Fibroblast of the aortic adventitia (primary cell): ENCODE measurements around the gene KATNAL1. TPM values are rescaled to one million over a fixed set of nuclear protein-coding genes. Genes with fewer than 3 reads are reported as not detected.

Experiments used
- DNase-seq: peaks from one replicate; pipeline ENCODE4 v3.0.0-alpha.2; 2010; ENCODE audit warnings: low read depth
- H3K4me3 ChIP-seq: 2 replicates; pipeline ENCODE4 v1.5.1; 2011; ENCODE audit warnings: low read depth, mild to moderate bottlenecking, control low read depth, low read length, moderate library complexity
- total RNA-seq: library from RNA; depleted of rRNA; stranded (reverse); fragments of >200 nt; gene quantifications from 2 replicates; pipeline ENCODE4 v1.2.3, GENCODE V29; 2012; ENCODE audit warnings: low replicate concordance
- TF ChIP-seq, protein P1 (sequence below): IDR thresholded peaks from 2 replicates; pipeline ENCODE4 v1.5.1; 2011; ENCODE audit warnings: mild to moderate bottlenecking, low read length, control low read depth, inconsistent platforms; ENCODE audit not compliant: insufficient read depth

Gene KATNAL1
- total RNA-seq, 1 donor, result 38.7 TPM

DNA sequence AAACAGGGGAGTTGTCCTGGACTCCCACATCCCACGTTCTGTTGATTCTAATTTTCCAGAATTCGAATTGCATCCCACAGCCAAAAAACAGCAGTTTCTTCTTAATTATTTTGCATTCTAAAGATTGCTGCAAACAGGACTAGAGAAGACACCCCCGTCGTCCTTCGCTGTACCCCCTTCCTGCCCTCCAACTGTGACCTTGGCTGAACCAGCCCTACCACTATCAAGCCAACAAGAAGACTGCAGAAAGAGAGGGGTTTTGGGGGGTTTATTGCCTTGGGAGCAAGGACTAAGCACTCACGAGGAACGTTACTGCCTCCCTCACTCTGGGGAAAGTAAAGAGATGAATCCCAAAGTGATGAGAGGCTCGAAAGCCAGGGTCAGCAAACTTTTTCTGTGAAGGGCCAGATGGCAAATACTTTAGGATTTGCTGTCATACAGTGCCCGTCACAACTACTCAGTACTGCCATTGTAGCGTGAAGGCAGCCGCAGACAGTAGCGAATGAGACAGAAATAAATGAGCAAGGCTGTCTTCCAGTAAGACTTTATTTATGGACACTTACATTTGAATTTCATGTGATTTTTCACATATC, 32.5 kb upstream of the KATNAL1 start:
- no peak overlapping the region for H3K4me3 ChIP-seq
- DNase-seq, result peak; percentile 40
- TF ChIP-seq, protein P1, sequence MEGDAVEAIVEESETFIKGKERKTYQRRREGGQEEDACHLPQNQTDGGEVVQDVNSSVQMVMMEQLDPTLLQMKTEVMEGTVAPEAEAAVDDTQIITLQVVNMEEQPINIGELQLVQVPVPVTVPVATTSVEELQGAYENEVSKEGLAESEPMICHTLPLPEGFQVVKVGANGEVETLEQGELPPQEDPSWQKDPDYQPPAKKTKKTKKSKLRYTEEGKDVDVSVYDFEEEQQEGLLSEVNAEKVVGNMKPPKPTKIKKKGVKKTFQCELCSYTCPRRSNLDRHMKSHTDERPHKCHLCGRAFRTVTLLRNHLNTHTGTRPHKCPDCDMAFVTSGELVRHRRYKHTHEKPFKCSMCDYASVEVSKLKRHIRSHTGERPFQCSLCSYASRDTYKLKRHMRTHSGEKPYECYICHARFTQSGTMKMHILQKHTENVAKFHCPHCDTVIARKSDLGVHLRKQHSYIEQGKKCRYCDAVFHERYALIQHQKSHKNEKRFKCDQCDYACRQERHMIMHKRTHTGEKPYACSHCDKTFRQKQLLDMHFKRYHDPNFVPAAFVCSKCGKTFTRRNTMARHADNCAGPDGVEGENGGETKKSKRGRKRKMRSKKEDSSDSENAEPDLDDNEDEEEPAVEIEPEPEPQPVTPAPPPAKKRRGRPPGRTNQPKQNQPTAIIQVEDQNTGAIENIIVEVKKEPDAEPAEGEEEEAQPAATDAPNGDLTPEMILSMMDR, result no peak

DNA sequence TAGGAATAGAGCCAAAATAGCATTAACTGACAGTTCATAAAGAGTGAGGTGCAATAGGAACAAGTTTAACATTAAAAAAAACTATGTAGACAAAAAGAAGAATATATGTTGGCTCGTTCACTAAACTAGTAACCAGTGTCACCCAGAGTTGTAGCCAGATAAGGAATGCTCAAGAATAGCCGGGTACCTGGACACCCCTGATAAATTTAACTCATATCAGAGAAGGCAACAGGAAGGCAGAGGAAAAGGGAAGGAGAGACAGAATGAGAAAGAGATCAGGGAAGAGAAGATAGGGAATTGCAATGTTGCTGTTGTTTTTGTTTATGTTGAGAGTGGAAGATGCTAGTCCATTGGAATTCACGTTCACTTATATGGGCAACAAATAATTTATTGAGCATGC, 31.6 kb upstream of the KATNAL1 start:
- H3K4me3 ChIP-seq, result no peak overlapping the region
- TF ChIP-seq, protein P1, result no peak
- DNase-seq, result no peak

DNA sequence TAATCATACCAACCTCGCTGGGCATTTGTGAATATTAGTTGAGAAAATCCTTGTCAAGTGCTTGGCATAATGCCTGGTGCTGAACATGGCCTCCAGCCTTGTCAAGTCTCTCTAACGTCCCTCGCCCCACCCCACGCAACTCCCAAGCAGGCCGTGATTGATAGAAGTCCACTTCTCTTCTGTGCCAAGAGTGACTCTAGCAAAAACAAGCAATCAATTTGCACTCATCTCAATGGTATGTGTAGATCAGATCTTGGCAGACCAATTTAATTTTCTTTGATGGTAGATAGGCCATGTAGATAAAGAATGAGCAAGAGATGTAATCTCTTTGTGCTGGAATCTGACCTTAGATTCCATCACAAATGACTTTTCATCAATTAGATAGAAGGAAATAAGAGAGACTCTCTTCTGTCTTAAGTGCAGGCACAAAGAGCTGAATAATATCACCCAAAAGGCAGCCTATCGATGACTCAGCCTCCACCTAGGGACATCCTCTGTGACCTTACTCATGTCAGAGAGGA, 31.0 kb upstream of the KATNAL1 start:
- DNase-seq, result peak; percentile 41
- no peak overlapping the region for H3K4me3 ChIP-seq
- TF ChIP-seq, protein P1, result no peak

DNA sequence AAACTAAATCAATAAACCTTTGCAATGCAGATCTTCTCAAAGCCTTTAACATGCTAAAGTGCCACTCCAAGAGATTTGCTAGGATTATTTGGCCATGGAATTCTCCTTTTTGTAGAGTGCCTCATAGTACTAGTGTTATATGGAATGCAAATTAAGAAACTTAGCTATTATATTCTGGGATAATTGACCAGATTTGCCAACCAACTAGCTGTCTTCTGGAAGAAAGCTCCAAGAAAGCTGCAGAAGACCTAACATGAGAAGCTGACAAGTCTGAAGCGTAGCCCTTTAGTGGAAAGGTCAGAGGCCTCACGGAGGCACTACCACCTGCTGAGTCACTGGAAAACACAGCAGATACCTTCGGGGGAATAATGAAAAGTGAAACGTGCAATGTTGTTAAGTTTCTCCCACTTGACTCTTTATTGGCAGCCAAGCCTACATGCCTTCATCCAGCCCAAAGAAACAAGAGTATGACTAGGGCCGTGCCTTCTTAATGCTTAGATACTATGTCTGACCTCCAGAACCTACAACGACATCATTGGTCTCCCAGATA, 29.8 kb upstream of the KATNAL1 start:
- no peak overlapping the region for H3K4me3 ChIP-seq
- DNase-seq, result no peak
- TF ChIP-seq, protein P1, result no peak

DNA sequence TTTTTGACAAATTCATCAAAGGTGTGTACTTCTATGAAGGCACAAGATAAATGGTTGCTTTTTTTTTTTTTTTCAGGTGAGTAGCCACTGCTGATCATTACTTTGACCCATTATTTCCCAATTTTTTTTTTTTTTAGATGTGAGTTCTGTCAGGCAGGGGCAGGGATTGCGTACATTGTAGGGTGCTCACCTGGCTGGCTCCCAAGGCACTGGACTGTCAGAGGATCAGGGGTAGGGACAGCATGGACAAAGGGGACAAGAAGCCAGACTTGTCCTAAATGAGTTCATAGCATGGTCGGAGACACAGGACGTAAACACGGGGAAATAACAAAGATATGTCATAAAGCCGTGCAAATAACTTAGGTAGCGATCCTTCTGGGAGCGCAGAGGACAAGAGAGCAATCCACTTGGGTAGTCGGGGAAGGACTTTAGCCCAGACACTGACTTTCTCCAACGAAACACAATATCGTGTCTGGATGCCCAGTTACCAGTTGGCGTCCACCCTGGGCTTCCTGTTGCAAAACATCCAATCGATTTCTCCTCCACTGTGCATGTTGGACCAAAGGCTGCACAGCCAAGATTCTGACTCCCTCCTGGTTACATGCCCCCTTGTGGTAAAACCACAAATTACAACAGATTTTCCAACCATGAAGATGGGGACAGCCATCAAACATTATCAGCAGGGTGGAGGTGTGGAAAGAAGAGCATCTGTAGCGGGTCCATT, 27.5 kb upstream of the KATNAL1 start:
- no peak overlapping the region for H3K4me3 ChIP-seq
- TF ChIP-seq, protein P1, result peak; percentile 49
- peak; percentile 22 for DNase-seq

DNA sequence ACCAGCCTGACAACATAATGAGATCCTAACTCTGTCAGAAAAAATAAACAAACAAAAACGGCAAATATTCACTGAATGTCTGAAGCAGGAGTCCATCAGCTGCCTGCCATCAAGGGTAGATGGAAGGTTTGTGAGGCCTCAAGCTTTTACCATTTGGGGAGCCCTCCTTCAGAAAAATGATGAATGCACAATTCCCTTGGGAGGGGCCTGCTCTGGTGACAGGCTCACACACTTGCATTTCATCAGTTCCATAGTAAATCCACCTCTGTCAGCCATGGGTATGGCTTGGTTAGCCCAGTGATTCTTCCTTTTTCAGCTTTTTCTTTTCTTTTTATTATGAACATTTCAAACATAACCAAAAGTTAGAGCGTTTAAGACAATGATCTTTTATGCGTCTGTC, 26.3 kb upstream of the KATNAL1 start:
- no peak for DNase-seq
- H3K4me3 ChIP-seq, result no peak overlapping the region
- TF ChIP-seq, protein P1, result no peak
